GM10266 (cell line): ENCODE results near the gene NFIX.

ENCODE experiments used
- DNase-seq: peaks from one replicate; pipeline ENCODE4 v3.0.0; 2012; ENCODE audit errors: extremely low spot score
- TF ChIP-seq, protein P1 (sequence below): IDR thresholded peaks from 2 replicates; pipeline ENCODE4 v1.5.1; 2012; ENCODE audit warnings: mild to moderate bottlenecking, low read depth; ENCODE audit not compliant: control insufficient read depth, insufficient read depth; ENCODE audit errors: missing control alignments

The NFIX gene

DNA sequence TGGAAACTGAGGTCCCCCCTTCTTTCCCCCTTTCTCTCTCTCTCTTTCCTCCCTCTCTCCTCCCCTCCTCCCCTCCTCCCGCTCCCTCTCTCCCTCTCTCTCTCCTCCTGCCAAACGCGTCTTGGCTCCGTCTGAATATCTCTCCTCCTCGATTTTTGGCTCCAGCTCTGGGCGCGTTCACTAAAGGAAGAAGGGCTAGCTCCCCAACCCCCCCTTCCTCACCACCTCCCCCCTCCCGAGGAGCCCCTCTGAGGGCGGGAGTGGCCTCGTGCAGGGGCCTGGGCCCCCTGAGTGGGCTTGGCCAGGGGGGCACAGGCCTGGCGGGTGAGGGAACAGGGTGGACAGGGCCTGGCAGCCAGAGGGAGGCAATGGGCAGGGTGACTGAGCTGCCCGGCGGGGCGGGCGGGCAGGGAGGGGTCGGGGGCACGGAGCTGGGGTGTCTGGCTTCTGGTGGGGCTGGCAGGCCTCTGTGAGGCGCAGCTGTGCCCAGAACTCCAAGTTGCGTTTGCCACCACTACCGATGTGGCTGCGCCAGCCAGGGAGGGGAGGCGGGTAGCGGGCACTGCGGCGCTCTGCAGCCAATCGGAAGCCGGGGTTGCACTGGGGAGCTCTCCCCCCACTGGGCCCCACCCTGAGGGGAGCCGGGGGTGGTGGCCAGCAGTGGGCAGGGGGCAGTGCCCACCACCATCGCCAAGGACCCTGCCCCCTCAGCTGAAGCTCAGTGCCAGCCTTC is 7.1 kb downstream of the NFIX start:
- TF ChIP-seq, protein P1, sequence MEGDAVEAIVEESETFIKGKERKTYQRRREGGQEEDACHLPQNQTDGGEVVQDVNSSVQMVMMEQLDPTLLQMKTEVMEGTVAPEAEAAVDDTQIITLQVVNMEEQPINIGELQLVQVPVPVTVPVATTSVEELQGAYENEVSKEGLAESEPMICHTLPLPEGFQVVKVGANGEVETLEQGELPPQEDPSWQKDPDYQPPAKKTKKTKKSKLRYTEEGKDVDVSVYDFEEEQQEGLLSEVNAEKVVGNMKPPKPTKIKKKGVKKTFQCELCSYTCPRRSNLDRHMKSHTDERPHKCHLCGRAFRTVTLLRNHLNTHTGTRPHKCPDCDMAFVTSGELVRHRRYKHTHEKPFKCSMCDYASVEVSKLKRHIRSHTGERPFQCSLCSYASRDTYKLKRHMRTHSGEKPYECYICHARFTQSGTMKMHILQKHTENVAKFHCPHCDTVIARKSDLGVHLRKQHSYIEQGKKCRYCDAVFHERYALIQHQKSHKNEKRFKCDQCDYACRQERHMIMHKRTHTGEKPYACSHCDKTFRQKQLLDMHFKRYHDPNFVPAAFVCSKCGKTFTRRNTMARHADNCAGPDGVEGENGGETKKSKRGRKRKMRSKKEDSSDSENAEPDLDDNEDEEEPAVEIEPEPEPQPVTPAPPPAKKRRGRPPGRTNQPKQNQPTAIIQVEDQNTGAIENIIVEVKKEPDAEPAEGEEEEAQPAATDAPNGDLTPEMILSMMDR, result no peak
- no peak for DNase-seq

DNA sequence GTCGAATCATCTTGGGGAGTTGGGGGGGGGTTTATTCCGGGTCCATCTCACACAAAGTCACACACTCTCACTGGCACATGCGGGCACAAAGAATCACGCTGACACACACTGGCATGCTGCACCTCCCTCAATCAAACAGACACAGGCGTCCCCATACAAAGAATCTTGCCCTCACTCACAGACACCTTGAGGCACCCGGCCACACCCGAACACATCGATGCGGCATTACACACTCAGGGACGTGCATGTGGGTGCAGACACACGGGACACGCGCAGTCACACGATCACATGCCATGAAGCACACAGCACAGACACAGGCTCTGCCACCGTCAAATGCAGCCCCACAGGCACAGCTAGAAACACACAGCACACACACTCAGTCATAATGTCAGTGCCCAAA is 7.8 kb downstream of the NFIX start:
- TF ChIP-seq, protein P1, result no peak
- no peak for DNase-seq

DNA sequence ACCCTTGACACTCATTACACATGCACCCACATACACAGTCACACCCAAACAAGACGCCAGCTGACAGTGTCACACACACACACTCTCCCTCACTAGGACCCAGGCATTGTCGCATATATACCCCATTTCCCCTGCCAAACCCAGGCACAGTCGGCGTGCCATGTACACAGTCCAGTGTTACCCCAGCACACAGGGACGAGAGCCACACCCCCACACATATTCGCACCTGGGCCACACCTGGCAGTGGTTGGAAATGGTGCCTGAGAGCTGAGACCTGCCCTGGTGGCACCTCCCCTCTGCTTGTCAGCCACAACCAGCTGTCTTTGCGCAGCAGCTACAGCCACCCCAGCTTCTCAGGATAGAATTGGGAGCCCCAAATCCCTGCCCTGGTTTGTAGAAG is 9.0 kb downstream of the NFIX start:
- TF ChIP-seq, protein P1, result no peak
- no peak for DNase-seq

DNA sequence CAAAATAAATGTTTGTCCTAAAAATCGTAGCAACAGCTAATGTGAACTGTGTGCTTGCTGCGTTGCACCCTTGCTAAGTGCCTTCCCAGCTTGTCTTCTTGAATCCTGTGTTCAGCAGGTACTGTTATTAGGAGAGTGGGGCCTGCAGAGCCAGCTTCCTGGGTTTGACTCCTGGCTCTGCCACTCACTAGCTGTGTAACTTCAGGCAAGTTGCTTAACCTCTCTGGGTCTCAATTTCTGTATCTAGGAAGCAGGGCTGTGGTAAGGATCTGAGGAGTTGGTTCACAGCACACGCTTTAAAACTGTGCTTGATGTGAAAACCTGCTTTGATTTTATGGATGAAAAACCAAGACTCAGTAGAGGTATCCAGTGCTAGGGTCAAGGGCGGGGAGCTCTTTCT is 10.0 kb downstream of the NFIX start:
- TF ChIP-seq, protein P1, result no peak
- DNase-seq, result no peak

DNA sequence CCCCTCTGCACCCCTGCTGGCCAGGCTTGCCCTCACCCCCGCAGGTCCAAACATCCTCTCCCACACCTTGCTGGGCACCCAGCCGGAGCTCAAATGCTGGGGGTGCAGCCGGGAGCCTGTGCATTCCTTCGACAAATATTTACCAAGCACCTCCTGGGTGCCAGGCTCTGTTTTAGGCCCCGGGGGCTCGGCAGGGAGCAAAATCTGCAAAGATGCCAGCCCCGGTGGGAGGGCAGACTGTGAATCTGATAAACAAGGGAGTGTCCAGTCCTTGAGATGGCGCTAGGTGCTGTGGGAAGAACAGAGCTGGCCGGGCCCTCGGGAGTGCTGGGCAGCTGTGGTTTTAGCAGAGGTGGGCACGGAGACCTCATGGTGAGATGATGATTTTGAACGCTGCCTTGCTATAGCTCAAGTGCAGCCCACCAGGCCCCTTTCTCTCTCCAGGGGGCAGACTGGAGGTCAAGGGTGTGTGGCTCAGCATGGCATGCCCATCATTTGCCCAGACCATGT is 10.6 kb downstream of the NFIX start:
- DNase-seq, result no peak
- TF ChIP-seq, protein P1, result no peak

DNA sequence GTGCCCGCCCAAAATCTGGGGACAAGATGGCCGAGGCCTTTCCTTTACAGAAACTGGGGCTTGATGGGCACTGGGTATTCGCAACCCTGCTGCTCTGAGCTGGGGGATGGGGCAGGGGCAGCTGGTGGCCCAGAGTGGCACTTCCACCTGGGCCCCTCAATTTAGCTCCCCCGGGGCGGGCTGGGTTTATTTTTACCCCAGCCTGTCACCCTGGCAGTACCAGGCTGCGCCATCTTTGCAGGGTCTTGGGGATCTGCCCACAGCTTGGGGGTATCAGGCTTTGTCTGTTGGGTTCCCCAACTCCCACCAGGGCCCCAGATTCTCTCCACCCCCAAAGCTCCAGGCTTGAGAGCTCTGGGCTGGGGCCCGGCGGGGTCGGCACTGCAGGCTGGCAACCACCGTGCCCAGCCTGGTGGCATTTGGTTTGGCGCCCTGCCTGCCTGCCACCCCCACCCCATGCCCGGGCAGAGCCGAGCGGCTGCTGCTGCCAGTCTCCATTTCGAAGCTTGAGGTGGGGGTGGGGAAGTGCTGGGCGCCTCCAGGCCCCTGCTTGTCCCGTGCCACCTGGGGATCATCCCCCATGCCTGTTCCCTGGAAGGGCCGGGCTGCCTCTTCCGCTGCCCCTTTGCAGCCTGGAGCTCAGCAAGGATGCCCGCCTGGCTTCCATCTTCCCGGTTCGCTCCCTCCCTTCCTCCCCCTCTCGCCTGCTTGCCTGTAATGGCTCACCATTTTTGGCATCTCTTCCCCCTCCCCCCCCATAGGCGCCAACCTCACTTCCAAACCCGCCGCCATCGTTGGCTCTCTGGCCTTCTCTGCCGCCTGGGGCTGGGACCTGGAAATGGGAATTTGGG is 11.4 kb downstream of the NFIX start:
- DNase-seq, result no peak
- TF ChIP-seq, protein P1, result no peak
